HepG2 (cell line): Measurements from ENCODE around the gene IGFLR1. TPM values are rescaled to one million over a fixed set of nuclear protein-coding genes. Genes with fewer than 3 reads are reported as not detected.
A peak's percentile ranks its signal among the peaks of the same experiment; 100 is the strongest.

Source experiments
- CAMTA2 ChIP-seq: sonication (generic); formaldehyde crosslinking; IDR thresholded peaks from 2 replicates; pipeline ENCODE4 v1.4.0; 2020; ENCODE audit warnings: mild to moderate bottlenecking, missing genetic modification reagents, borderline replicate concordance
- CEBPG ChIP-seq: IDR thresholded peaks from 2 replicates; pipeline ENCODE4 v1.6.1; 2016
- DMAP1 ChIP-seq: IDR thresholded peaks from 2 replicates; pipeline ENCODE4 v1.6.1; 2016
- DNMT1 ChIP-seq: sonication (generic); formaldehyde crosslinking; IDR thresholded peaks from 2 replicates; pipeline ENCODE4 v1.5.1; 2020; ENCODE audit warnings: mild to moderate bottlenecking, missing genetic modification reagents
- IKZF5 ChIP-seq: IDR thresholded peaks from 2 replicates; pipeline ENCODE4 v1.6.1; 2018; ENCODE audit warnings: missing genetic modification reagents, mild to moderate bottlenecking, missing compliant biosample characterization
- JUN ChIP-seq: sonication (generic); formaldehyde crosslinking; IDR thresholded peaks from 2 replicates; pipeline ENCODE4 v1.4.0; 2020; ENCODE audit warnings: mild to moderate bottlenecking, missing genetic modification reagents
- MTF2 ChIP-seq: sonication (generic); formaldehyde crosslinking; IDR thresholded peaks from 2 replicates; pipeline ENCODE4 v1.5.0; 2020; ENCODE audit warnings: missing genetic modification reagents, borderline replicate concordance
- NCOA1 ChIP-seq: sonication (generic); formaldehyde crosslinking; IDR thresholded peaks from 2 replicates; pipeline ENCODE4 v1.9.0; 2021; ENCODE audit warnings: missing genetic modification reagents
- PATZ1 ChIP-seq: sonication (generic); formaldehyde crosslinking; IDR thresholded peaks from 2 replicates; pipeline ENCODE4 v1.4.0; 2020; ENCODE audit warnings: missing genetic modification reagents
- TFAP4 ChIP-seq: sonication (generic); IDR thresholded peaks from 2 replicates; pipeline ENCODE4 v1.6.1; 2016; ENCODE audit warnings: low read depth, borderline replicate concordance
- YEATS4 ChIP-seq: sonication (generic); formaldehyde crosslinking; IDR thresholded peaks from 2 replicates; pipeline ENCODE4 v1.4.0; 2020; ENCODE audit warnings: missing genetic modification reagents, borderline replicate concordance
- YY1 ChIP-seq: IDR thresholded peaks from 2 replicates; pipeline ENCODE4 v1.6.1; 2011; ENCODE audit warnings: low read length, low read depth, moderate library complexity, mild to moderate bottlenecking; ENCODE audit not compliant: insufficient read depth, insufficient replicate concordance
- ZNF224 ChIP-seq: sonication (generic); formaldehyde crosslinking; IDR thresholded peaks from 2 replicates; pipeline ENCODE4 v1.5.0; 2020; ENCODE audit warnings: mild to moderate bottlenecking, missing genetic modification reagents
- ZNF281 ChIP-seq: sonication (generic); formaldehyde crosslinking; IDR thresholded peaks from 2 replicates; pipeline ENCODE4 v1.4.0; 2020; ENCODE audit warnings: missing genetic modification reagents, borderline replicate concordance
- ZNF710 ChIP-seq: sonication (generic); formaldehyde crosslinking; IDR thresholded peaks from 2 replicates; pipeline ENCODE4 v1.5.0; 2020; ENCODE audit warnings: mild to moderate bottlenecking, missing genetic modification reagents, borderline replicate concordance
- ZNF800 ChIP-seq: sonication (generic); formaldehyde crosslinking; IDR thresholded peaks from 2 replicates; pipeline ENCODE4 v1.4.0; 2020; ENCODE audit warnings: missing genetic modification reagents
- polyA plus RNA-seq, 8 experiments: library from polyadenylated mRNA; depleted of rRNA in 3 of 8; stranded (reverse) in 7 of 8; unstranded in 1 of 8; fragments of >200 nt; fragmentation: Illumina TruSeq in 4 of 8; extraction: Trizol in 4 of 8; gene quantifications; 2 replicates each; pipeline versions ENCODE4 v1.2.1 to v1.2.3, GENCODE V29; 2011 to 2016; ENCODE audit warnings: low read depth in 4 of 8, missing spikeins in 1 of 8, mixed read lengths in 1 of 8; ENCODE audit not compliant: insufficient read depth in 1 of 8
- total RNA-seq, 5 experiments: library from RNA; depleted of rRNA; stranded (reverse); fragments of >200 nt; fragmentation: Illumina TruSeq; extraction: Trizol; gene quantifications; 2 replicates each; pipeline ENCODE4 v1.2.3, GENCODE V29; 2016; ENCODE audit warnings: low read depth in 1 of 5

Gene IGFLR1
- total and polyA plus RNA-seq, 2 of the 13 experiments (the other 11 are each of a cell fraction or from before 2014, with no cell fraction given): 5.4 to 8.9 TPM

GRCh38 chr19:35757231-35757748, 15.0 kb upstream of the IGFLR1 start (continued):
- peak; percentile 46; the same call in 1 of the 2 replicates for TF ChIP-seq ZNF710 (CRISPR knock-in tag)
- TF ChIP-seq DNMT1 (CRISPR knock-in tag): no peak
- no peak for TF ChIP-seq ZNF800 (CRISPR knock-in tag)
- TF ChIP-seq CEBPG: peak; percentile 58
- TF ChIP-seq NCOA1 (CRISPR knock-in tag): 0 out of 2 replicates have a peak, but pooled peaks have one; percentile 9
- no peak for TF ChIP-seq ZNF281 (CRISPR knock-in tag)
- peak; percentile 79 for TF ChIP-seq PATZ1
- no peak for TF ChIP-seq TFAP4
- 0 out of 2 replicates have a peak, but pooled peaks have one; percentile 8 for TF ChIP-seq IKZF5 (CRISPR knock-in tag)
- TF ChIP-seq YY1: peak; percentile 10
- no peak for TF ChIP-seq MTF2
- no peak for TF ChIP-seq YEATS4 (CRISPR knock-in tag)
- no peak for TF ChIP-seq JUN (CRISPR knock-in tag)
- TF ChIP-seq ZNF224 (CRISPR knock-in tag): 0 out of 2 replicates have a peak, but pooled peaks have one; percentile 35
- no peak for TF ChIP-seq CAMTA2
- 0 out of 2 replicates have a peak, but pooled peaks have one; percentile 11 for TF ChIP-seq DMAP1 (CRISPR knock-in tag)
